WI38 (cell line): ENCODE data around the gene ERN1.

Experiments
- H3K4me3 ChIP-seq: 2 replicates; pipeline ENCODE4 v1.5.1; 2011; ENCODE audit warnings: low read depth, mild to moderate bottlenecking, control low read depth, low read length
- TF ChIP-seq, protein P1 (sequence below): IDR thresholded peaks from 2 replicates; pipeline ENCODE4 v1.5.1; 2012; ENCODE audit warnings: low read depth, mild to moderate bottlenecking, control low read depth, low read length

ERN1 gene

DNA sequence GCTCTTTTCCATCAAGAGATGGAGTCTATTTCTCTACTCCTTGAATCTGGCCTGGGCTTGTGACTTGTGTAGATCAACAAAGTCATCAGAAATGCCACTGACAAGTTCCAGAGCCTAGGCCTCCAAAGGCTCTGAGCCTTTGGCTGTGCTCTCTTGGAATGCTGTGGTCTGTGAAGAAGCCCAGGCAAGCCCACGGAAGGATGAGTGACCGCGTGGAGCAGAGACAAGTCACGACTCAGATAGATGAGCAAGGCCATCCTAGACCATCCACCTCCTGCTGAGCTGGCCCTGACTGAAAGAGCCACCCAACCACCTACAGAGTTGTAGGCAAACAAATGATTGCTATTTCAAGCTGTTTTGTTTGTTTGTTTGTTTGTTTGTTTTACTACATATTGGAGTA is 97.9 kb downstream of the ERN1 start:
- TF ChIP-seq, protein P1, sequence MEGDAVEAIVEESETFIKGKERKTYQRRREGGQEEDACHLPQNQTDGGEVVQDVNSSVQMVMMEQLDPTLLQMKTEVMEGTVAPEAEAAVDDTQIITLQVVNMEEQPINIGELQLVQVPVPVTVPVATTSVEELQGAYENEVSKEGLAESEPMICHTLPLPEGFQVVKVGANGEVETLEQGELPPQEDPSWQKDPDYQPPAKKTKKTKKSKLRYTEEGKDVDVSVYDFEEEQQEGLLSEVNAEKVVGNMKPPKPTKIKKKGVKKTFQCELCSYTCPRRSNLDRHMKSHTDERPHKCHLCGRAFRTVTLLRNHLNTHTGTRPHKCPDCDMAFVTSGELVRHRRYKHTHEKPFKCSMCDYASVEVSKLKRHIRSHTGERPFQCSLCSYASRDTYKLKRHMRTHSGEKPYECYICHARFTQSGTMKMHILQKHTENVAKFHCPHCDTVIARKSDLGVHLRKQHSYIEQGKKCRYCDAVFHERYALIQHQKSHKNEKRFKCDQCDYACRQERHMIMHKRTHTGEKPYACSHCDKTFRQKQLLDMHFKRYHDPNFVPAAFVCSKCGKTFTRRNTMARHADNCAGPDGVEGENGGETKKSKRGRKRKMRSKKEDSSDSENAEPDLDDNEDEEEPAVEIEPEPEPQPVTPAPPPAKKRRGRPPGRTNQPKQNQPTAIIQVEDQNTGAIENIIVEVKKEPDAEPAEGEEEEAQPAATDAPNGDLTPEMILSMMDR = no peak

DNA sequence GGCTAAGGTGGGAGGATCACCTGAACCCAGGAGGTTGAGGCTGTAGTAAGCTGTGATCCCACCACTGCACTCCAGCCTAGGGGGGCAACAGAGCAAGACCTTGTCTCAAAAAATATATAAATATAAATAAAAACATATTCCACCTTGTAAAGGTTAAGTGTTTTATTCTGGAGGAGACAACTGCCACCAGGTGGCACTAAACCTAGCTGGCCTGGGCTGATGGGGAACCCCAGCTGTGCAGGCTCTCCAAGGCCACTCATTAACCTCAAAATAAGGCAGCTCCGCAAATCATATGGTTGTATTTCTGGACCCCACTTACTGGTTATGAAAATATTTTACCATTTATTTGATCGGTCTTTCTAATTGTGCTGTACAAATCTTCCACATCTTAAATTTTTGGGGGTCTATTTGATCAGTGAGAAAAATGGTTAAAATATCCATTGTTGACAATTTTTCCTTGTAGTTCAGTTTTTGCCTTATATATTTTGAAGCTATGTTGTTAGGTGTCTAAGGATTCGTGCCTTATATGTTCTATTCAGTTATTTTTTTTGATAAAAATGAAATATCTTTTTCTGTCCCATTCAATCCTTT is 101.0 kb downstream of the ERN1 start:
- TF ChIP-seq, protein P1 = peak; percentile 57
- no peak overlapping the region for H3K4me3 ChIP-seq

More for the DNA sequence above, 97.9 kb downstream of the ERN1 start:
- no peak overlapping the region for H3K4me3 ChIP-seq

DNA sequence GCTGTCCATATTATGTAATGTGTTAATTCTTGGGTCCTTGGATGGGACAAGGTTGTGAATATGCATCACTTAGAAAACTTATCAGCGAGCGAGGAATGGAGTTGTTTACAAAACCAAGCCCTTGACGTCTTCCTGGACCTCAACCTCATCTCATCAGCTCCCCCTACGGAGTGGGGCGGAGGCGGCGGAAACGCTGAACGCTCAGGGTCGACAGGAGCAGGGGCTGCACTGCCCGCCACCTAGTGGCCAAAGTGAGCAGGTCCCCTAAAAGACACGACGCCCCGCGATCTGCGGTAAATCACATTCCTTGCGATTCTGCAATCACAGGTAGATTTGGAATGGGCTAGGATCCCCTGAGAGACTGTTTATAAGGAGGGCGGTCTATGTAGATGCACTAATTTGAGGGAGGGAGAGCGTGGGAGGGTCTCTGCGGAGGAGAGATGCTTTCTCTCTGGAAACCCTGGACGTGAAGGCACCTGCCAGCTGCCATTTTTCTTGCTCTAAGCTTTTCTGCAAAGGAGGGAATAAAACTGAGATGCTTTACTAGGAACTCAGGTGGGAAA is 104.1 kb downstream of the ERN1 start:
- TF ChIP-seq, protein P1 = peak; percentile 92
- H3K4me3 ChIP-seq = no peak overlapping the region

DNA sequence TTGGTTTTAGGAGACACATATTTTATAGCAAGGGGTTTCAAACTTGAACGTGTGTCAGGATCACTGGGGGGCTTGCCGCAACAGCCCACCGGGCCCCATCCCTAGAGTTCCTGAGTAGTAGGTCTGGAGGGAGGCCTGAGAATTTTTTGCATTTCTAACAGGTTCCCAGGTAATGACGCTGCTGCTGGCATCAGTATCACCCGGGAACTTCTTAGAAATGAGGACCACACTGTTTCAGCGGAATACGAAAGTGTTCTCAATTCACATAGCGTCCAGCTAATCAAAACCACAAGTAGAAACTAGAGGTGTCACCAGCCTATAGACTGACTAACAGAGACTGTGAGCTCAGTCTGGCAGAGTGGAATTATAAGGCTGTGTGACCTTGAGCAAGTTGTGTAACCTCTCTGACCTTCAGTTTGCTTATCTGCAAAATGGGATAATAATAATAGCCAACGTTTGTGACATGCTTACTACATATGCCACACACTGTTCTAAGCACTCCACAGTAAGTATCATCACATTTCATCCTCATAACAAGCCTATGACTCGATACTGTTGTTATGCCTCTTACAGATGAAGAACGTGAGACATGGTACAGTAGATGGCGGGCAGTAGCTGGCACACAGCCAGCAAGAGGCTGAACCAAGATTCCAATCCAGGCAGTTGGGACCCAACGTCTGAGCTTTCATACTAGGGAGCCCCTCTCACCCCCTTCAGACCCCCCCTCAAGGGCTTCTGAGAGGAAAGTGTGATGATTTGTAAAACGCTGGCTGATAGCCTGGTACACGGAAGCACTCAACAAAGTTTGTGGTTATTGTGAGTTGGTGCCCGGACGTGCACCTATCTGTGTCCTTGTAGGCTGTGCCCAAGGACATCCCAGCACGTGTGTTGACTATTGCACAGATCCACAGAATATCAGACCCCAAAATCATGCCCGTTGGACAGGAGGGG is 104.9 kb downstream of the ERN1 start:
- no peak overlapping the region for H3K4me3 ChIP-seq
- TF ChIP-seq, protein P1 = no peak

DNA sequence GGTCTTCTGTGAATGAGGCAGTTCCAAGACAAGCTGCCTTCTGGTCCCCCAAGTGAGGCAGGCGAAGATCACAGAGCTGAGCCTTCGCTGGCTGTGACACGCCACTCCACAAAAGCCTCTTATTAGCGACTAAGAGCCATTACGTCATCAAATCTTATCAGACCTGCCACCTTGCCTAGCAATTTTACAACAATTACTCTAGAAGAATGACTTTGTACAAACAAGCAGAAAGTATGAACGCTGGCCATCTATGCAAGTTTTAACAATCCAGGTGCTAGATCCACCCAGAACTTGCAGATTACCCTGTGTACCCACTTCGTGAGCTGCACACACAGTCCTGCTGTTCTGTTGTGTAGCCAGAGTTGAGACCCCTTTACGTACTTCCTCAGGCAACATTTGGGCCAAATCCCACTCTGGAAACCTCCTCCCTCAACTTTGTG is 105.7 kb downstream of the ERN1 start:
- TF ChIP-seq, protein P1 = no peak
- no peak overlapping the region for H3K4me3 ChIP-seq

DNA sequence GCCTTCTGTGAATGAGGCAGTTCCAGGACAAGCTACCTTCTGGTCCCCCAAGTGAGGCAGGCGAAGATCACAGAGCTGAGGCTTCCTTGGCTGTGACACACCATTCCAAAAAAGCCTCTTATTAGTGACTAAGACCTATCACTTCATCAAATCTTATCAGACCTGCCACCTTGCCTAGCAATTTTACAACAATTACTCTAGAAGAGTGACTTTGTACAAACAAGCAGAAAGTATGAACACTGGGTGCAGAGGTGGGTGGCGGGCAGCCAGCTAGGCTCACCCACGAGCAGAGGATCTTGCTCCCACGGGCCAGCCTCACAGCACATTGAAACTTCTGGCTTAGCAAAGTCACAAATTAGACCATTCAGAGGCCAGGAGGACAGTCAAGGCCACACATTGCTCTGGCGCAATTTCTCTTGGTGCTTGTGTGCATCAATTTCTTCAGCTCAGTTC is 107.3 kb downstream of the ERN1 start:
- TF ChIP-seq, protein P1 = no peak
- H3K4me3 ChIP-seq = no peak overlapping the region
